H1 (cell line): Measurements from ENCODE around the gene RNGTT. TPM values are rescaled to one million over a fixed set of nuclear protein-coding genes. Genes with fewer than 3 reads are reported as not detected.

Experiments
- CTCF ChIA-PET: fragments of 300-600 bp; sonication (Branson Sonifier 250); formaldehyde crosslinking; loops from one replicate; lab custom pipeline; 2021; ENCODE audit not compliant: partially characterized antibody; lab: Charles Lee
- POLR2A ChIA-PET: fragments of 300-600 bp; sonication (Branson Sonifier 250); formaldehyde crosslinking; loops from one replicate; lab custom pipeline; 2021; ENCODE audit warnings: inconsistent platforms; ENCODE audit not compliant: partially characterized antibody; lab: Charles Lee
- DNase-seq, 2 experiments: peaks; one replicate each; pipeline versions ENCODE4 v3.0.0 to v3.0.0-alpha.2; 2010 to 2022; ENCODE audit warnings: low spot score in 2 of 2, low read depth in 1 of 2, mixed read lengths in 1 of 2
- FAIRE-seq: peaks from 2 replicates; lab custom pipeline; 2011; peaks lifted over from hg19 to GRCh38; lab: Jason Lieb, UNC
- H2AFZ ChIP-seq: 2 replicates; pipeline ENCODE4 v1.8.1; 2012; ENCODE audit warnings: low read length, inconsistent platforms
- H2AK5ac ChIP-seq: 2 replicates; pipeline ENCODE4 v1.6.1; 2013; ENCODE audit warnings: low read depth, low read length
- H2BK120ac ChIP-seq: replicated peaks from 2 replicates; pipeline ENCODE3; 2013; ENCODE audit warnings: low read depth, low read length, inconsistent platforms
- H2BK12ac ChIP-seq: 2 replicates; pipeline ENCODE4 v1.6.1; 2013; ENCODE audit warnings: low read depth, low read length
- H2BK15ac ChIP-seq: 2 replicates; pipeline ENCODE4 v1.6.1; 2013; ENCODE audit warnings: low read length
- H2BK20ac ChIP-seq: 2 replicates; pipeline ENCODE4 v1.6.1; 2013; ENCODE audit warnings: low read length
- H2BK5ac ChIP-seq: 2 replicates; pipeline ENCODE4 v1.6.1; 2013; ENCODE audit warnings: low read depth, low read length
- H3K14ac ChIP-seq: 2 replicates; pipeline ENCODE4 v1.6.1; 2013; ENCODE audit warnings: inconsistent platforms; ENCODE audit not compliant: insufficient read length
- H3K18ac ChIP-seq: 2 replicates; pipeline ENCODE4 v1.6.1; 2013; ENCODE audit warnings: low read length; ENCODE audit errors: extremely low read depth
- H3K23ac ChIP-seq: 2 replicates; pipeline ENCODE4 v1.6.1; 2013; ENCODE audit warnings: inconsistent platforms; ENCODE audit not compliant: insufficient read length
- H3K23me2 ChIP-seq: 2 replicates; pipeline ENCODE4 v1.6.1; 2013; ENCODE audit warnings: low read depth, low read length
- H3K27ac ChIP-seq: 2 replicates; pipeline ENCODE4 v1.6.1; 2011; ENCODE audit warnings: low read depth, low read length, inconsistent platforms
- H3K27me3 ChIP-seq, 4 experiments: replicated peaks in 1 of 4; 1 replicate in 1 of 4; 2 replicates in 3 of 4; pipeline versions ENCODE4 v1.6.1 to v1.8.1; 2011 to 2013; ENCODE audit warnings: low read length in 3 of 4, mild to moderate bottlenecking in 3 of 4, inconsistent platforms in 2 of 4, mixed read lengths in 2 of 4, moderate library complexity in 1 of 4; ENCODE audit not compliant: control insufficient read depth in 3 of 4, insufficient read depth in 3 of 4; ENCODE audit errors: extremely low read depth in 1 of 4
- H3K36me3 ChIP-seq, 4 experiments: 2 replicates each; pipeline versions ENCODE4 v1.6.1 to v1.8.1; 2011 to 2013; ENCODE audit warnings: mild to moderate bottlenecking in 4 of 4, low read length in 3 of 4, moderate library complexity in 2 of 4, control low read depth in 1 of 4, inconsistent platforms in 1 of 4; ENCODE audit not compliant: insufficient read depth in 4 of 4, control insufficient read depth in 2 of 4
- H3K4ac ChIP-seq: replicated peaks from 2 replicates; pipeline ENCODE3; 2013; ENCODE audit warnings: low read length, low read depth, mixed read lengths, inconsistent platforms; ENCODE audit not compliant: insufficient read length
- H3K4me1 ChIP-seq, 4 experiments: replicated peaks in 1 of 4; 1 replicate in 1 of 4; 2 replicates in 3 of 4; pipeline versions ENCODE4 v1.6.1 to v1.8.1; 2011 to 2013; ENCODE audit warnings: low read length in 3 of 4, inconsistent platforms in 2 of 4, mixed read lengths in 1 of 4; ENCODE audit not compliant: insufficient read depth in 4 of 4, control insufficient read depth in 3 of 4
- H3K4me2 ChIP-seq, 2 experiments: 2 replicates each; pipeline versions ENCODE4 v1.6.1 to v1.8.1; 2011 to 2013; ENCODE audit warnings: low read depth in 2 of 2, low read length in 2 of 2, control low read depth in 1 of 2, inconsistent platforms in 1 of 2, mild to moderate bottlenecking in 1 of 2; ENCODE audit not compliant: insufficient read depth in 1 of 2
- H3K4me3 ChIP-seq, 4 experiments: fragments of 200-600, 300-600 bp in 1 of 4; sonication (generic), shearing (Covaris generic), sonication (Bioruptor Twin) in 1 of 4; 2 replicates each; pipeline versions ENCODE4 v1.5.1 to v1.8.1; 2011 to 2016; ENCODE audit warnings: low read length in 4 of 4, low read depth in 3 of 4, control low read depth in 2 of 4, inconsistent platforms in 2 of 4, mild to moderate bottlenecking in 2 of 4, mixed read lengths in 1 of 4, moderate library complexity in 1 of 4; ENCODE audit not compliant: insufficient read depth in 2 of 4; ENCODE audit errors: extremely low read depth in 1 of 4
- H3K56ac ChIP-seq: replicated peaks from 2 replicates; pipeline ENCODE3; 2013; ENCODE audit warnings: low read depth, mild to moderate bottlenecking, mixed read lengths, low read length, inconsistent platforms; ENCODE audit not compliant: insufficient read length
- H3K79me1 ChIP-seq: 2 replicates; pipeline ENCODE4 v1.6.1; 2013; ENCODE audit warnings: low read depth, low read length, control low read depth
- H3K79me2 ChIP-seq, 2 experiments: 2 replicates each; pipeline versions ENCODE4 v1.6.1 to v1.8.1; 2012 to 2013; ENCODE audit warnings: low read length in 2 of 2, mild to moderate bottlenecking in 2 of 2, inconsistent platforms in 1 of 2; ENCODE audit not compliant: insufficient read depth in 2 of 2, control insufficient read depth in 1 of 2
- H3K9ac ChIP-seq, 4 experiments: replicated peaks in 1 of 4; 1 replicate in 1 of 4; 2 replicates in 3 of 4; pipeline versions ENCODE4 v1.6.1 to v1.8.1; 2011 to 2013; ENCODE audit warnings: low read depth in 3 of 4, low read length in 3 of 4, control low read depth in 2 of 4, mild to moderate bottlenecking in 2 of 4, moderate library complexity in 2 of 4, inconsistent platforms in 1 of 4; ENCODE audit errors: extremely low read depth in 1 of 4
- H3K9me3 ChIP-seq, 2 experiments: 2 replicates each; pipeline versions ENCODE4 v1.6.1 to v1.8.1; 2012 to 2013; ENCODE audit warnings: mild to moderate bottlenecking in 2 of 2, moderate library complexity in 2 of 2, control low read depth in 1 of 2, inconsistent platforms in 1 of 2, low read depth in 1 of 2, low read length in 1 of 2, mixed read lengths in 1 of 2; ENCODE audit not compliant: insufficient read depth in 2 of 2
- H4K20me1 ChIP-seq, 2 experiments: replicated peaks in 1 of 2; 2 replicates each; pipeline versions ENCODE3 to v1.8.1; 2011 to 2013; ENCODE audit warnings: inconsistent platforms in 2 of 2, low read length in 2 of 2, mild to moderate bottlenecking in 1 of 2; ENCODE audit not compliant: insufficient read depth in 2 of 2, control insufficient read depth in 1 of 2
- H4K5ac ChIP-seq: 2 replicates; pipeline ENCODE4 v1.6.1; 2013; ENCODE audit warnings: low read length, low read depth, mixed read lengths, inconsistent platforms; ENCODE audit not compliant: insufficient read length
- H4K8ac ChIP-seq: 2 replicates; pipeline ENCODE4 v1.8.0; 2013; ENCODE audit warnings: mild to moderate bottlenecking, moderate library complexity, low read length, inconsistent platforms; ENCODE audit not compliant: insufficient read depth; ENCODE audit errors: extremely low read depth
- H4K91ac ChIP-seq: replicated peaks from 2 replicates; pipeline ENCODE3; 2013; ENCODE audit warnings: low read length, mixed read lengths, inconsistent platforms; ENCODE audit not compliant: insufficient read length
- ATF3 ChIP-seq: IDR thresholded peaks from 2 replicates; pipeline ENCODE4 v1.6.1; 2011; ENCODE audit warnings: low read depth, mild to moderate bottlenecking, low read length; ENCODE audit not compliant: insufficient read depth
- BACH1 ChIP-seq: IDR thresholded peaks from 2 replicates; pipeline ENCODE4 v1.6.1; 2012; ENCODE audit warnings: low read length, improper control_type of control experiment
- BCL11A ChIP-seq, 2 experiments: IDR thresholded peaks; one replicate each; pipeline ENCODE4 v1.6.1; 2011; ENCODE audit warnings: low read depth in 2 of 2, low read length in 2 of 2, mild to moderate bottlenecking in 2 of 2
- CBX5 ChIP-seq: fragments of 300-800, 300-1000 bp; sonication (generic); IDR thresholded peaks from 2 replicates; pipeline ENCODE4 v1.7.1; 2016; ENCODE audit warnings: antibody characterized with exemption, low read length, low read depth
- CEBPB ChIP-seq: IDR thresholded peaks from 2 replicates; pipeline ENCODE4 v1.6.1; 2012; ENCODE audit warnings: low read depth, low read length
- CHD1 ChIP-seq: IDR thresholded peaks from 2 replicates; pipeline ENCODE4 v1.6.1; 2012; ENCODE audit warnings: low read depth, low read length, improper control_type of control experiment
- CHD2 ChIP-seq: IDR thresholded peaks from 2 replicates; pipeline ENCODE4 v1.6.1; 2012; ENCODE audit warnings: low read length, improper control_type of control experiment
- FOSL1 ChIP-seq: IDR thresholded peaks from 2 replicates; pipeline ENCODE4 v1.6.1; 2011; ENCODE audit warnings: mild to moderate bottlenecking, low read depth, low read length, moderate library complexity; ENCODE audit not compliant: insufficient read depth
- HDAC2 ChIP-seq, 2 experiments: fragments of 300-600 bp in 1 of 2; sonication (generic) in 1 of 2; IDR thresholded peaks; 2 replicates each; pipeline ENCODE4 v1.6.1; 2011 to 2012; ENCODE audit warnings: low read depth in 2 of 2, low read length in 2 of 2, mild to moderate bottlenecking in 2 of 2, moderate library complexity in 2 of 2, borderline replicate concordance in 1 of 2, inconsistent platforms in 1 of 2
- KDM1A ChIP-seq: fragments of 200-600, 300-600 bp; sonication (generic); IDR thresholded peaks from 2 replicates; pipeline ENCODE4 v1.7.1; 2016; ENCODE audit warnings: mild to moderate bottlenecking, low read length, borderline replicate concordance
- POU5F1 ChIP-seq: IDR thresholded peaks from 2 replicates; pipeline ENCODE4 v1.6.1; 2011; ENCODE audit warnings: low read depth, mild to moderate bottlenecking, low read length, moderate library complexity
- RFX5 ChIP-seq: IDR thresholded peaks from 2 replicates; pipeline ENCODE4 v1.6.1; 2011; ENCODE audit warnings: low read depth, low read length, improper control_type of control experiment, borderline replicate concordance
- RXRA ChIP-seq: IDR thresholded peaks from 2 replicates; pipeline ENCODE4 v1.6.1; 2011; ENCODE audit warnings: low read depth, mild to moderate bottlenecking, low read length, moderate library complexity; ENCODE audit not compliant: insufficient read depth
- SIRT6 ChIP-seq: IDR thresholded peaks from one replicate; pipeline ENCODE4 v1.7.1; 2012; ENCODE audit warnings: low read length, inconsistent platforms
- SIX5 ChIP-seq: IDR thresholded peaks from 2 replicates; pipeline ENCODE4 v1.6.1; 2011; ENCODE audit warnings: mild to moderate bottlenecking, low read depth, low read length
- SP1 ChIP-seq: IDR thresholded peaks from 2 replicates; pipeline ENCODE4 v1.6.1; 2011; ENCODE audit warnings: low read depth, low read length
- YY1 ChIP-seq: IDR thresholded peaks from 2 replicates; pipeline ENCODE4 v1.6.1; 2011; ENCODE audit warnings: low read depth, mild to moderate bottlenecking, low read length
- polyA plus RNA-seq, 7 experiments: library from polyadenylated mRNA; depleted of rRNA in 3 of 7; stranded (reverse) in 5 of 7; unstranded in 2 of 7; fragments of >200 nt in 5 of 7; fragments of 200-250 nt in 2 of 7; gene quantifications; 1 replicate in 5 of 7; 2 replicates in 1 of 7; 4 replicates in 1 of 7; pipeline versions ENCODE4 v1.2.1 to v1.2.3, GENCODE V29; 2011 to 2013; ENCODE audit warnings: missing spikeins in 2 of 7, mixed read lengths in 2 of 7
- total RNA-seq: library from RNA; stranded (reverse); fragmentation: NEBNext Ultra II Directional; extraction: Animal tissue kit (Norgen Biotek cat#: 25700); gene quantifications from 2 replicates; pipeline ENCODE4 v1.2.1, GENCODE V29; 2021

RNGTT gene
- total and polyA plus RNA-seq, 2 of the 8 experiments (the other 6 are each of a cell fraction or from before 2014, with no cell fraction given): 3.6 to 21.2 TPM

DNA sequence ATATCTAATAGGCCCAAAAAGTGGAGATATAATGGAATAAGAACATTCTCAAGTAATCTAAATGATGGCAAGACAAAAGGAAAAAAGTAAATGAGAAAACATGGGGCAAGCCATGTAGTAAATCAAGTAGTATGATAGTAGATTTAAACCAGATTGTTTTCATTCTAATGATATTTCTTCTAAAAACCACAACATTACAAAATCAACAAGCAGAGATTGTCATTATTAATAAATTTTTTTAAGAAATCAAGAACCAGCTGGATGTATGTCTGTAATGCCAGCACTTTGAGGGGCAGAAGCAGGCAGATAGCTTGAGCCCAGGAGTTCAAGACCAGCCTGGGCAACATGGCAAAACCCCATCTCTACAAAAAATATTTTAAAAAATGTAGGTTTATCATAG lies 155.0 kb downstream of the RNGTT start:
- Histone ChIP-seq H4K91ac (no peak overlapping the region), H3K4me1 (no peaks in the 10 kb centered on the region), H2BK20ac (no peak overlapping the region), H2BK12ac (no peak overlapping the region), H3K79me1 (no peaks in the 10 kb centered on the region), H3K79me2 (no peaks in the 10 kb centered on the region), H3K14ac (no peak overlapping the region), H2BK5ac (no peak overlapping the region), H4K8ac (no peak overlapping the region), H3K36me3 (no peaks in the 10 kb centered on the region; a peak in 1 of 8 replicates), H3K56ac (no peak overlapping the region), H3K23ac (no peak overlapping the region), H4K20me1 (no peaks in the 10 kb centered on the region), H2BK120ac (no peak overlapping the region), H3K9ac (no peak overlapping the region), H3K4me2 (no peak overlapping the region), H3K4ac (no peak overlapping the region), H3K18ac (no peak overlapping the region), H3K27ac (no peak overlapping the region), H3K23me2 (no peaks in the 10 kb centered on the region), H2AK5ac (no peak overlapping the region), H3K9me3 (peaks cover 3 to 5% of the 10 kb centered on the region in 2 experiments; a peak in 1 of 4 replicates), H2BK15ac (no peak overlapping the region), H2AFZ (no peak overlapping the region), H4K5ac (no peak overlapping the region), H3K27me3 (no peaks in the 10 kb centered on the region), H3K4me3 (no peak overlapping the region)
- DNase-seq: no peak
- no peak for TF ChIP-seq HDAC2 (IDR thresholded peaks at IDR 0.05; ENCODE audit: borderline replicate concordance in 1 of 2, low read depth in 2 of 2, low read length in 2 of 2)
- no peak for TF ChIP-seq RXRA
- TF ChIP-seq KDM1A: no peak
- no peak for TF ChIP-seq SIRT6
- no peak for TF ChIP-seq CHD2
- TF ChIP-seq FOSL1: no peak
- TF ChIP-seq ATF3: no peak
- no peak for TF ChIP-seq BACH1
- no peak for TF ChIP-seq CEBPB
- TF ChIP-seq CHD1: no peak
- TF ChIP-seq RFX5: no peak
- TF ChIP-seq SP1: no peak
- no peak for TF ChIP-seq SIX5
- no peak for TF ChIP-seq BCL11A (IDR thresholded peaks at IDR 0.05; ENCODE audit: low read depth in 2 of 2, low read length in 2 of 2)
- no peak for TF ChIP-seq YY1
- TF ChIP-seq CBX5: no peak
- no peak for TF ChIP-seq POU5F1
- POLR2A ChIA-PET: no interaction called here
- CTCF ChIA-PET: interaction anchor here (0.6 kb wide), 1 partner anchor 24 kb away, joined by 3 read pairs; no protein-coding TSS in a partner anchor
- no peak for FAIRE-seq
